HepG2 (cell line): ENCODE data around the gene ZAR1L. TPM values are rescaled to one million over a fixed set of nuclear protein-coding genes. Genes with fewer than 3 reads are reported as not detected.

Experiments used
- AGO2 ChIP-seq: fragments of 200-400 bp; formaldehyde crosslinking; optimal IDR thresholded peaks from 2 replicates; pipeline ENCODE3; 2017; ENCODE audit warnings: mild to moderate bottlenecking, low read depth, low read length, moderate library complexity
- ATF1 ChIP-seq: IDR thresholded peaks from 2 replicates; pipeline ENCODE4 v1.6.1; 2016; ENCODE audit warnings: mild to moderate bottlenecking, control low read depth
- BORCS8-MEF2B ChIP-seq: sonication (generic); formaldehyde crosslinking; IDR thresholded peaks from 2 replicates; pipeline ENCODE4 v1.8.0; 2022; ENCODE audit warnings: mild to moderate bottlenecking, missing genetic modification reagents
- CENPBD1 ChIP-seq: sonication (generic); formaldehyde crosslinking; IDR thresholded peaks from 2 replicates; pipeline ENCODE4 v1.8.0; 2022; ENCODE audit warnings: missing genetic modification reagents, low read depth, mild to moderate bottlenecking, borderline replicate concordance
- DZIP1 ChIP-seq: sonication (generic); formaldehyde crosslinking; IDR thresholded peaks from 2 replicates; pipeline ENCODE4 v1.5.0; 2020; ENCODE audit warnings: mild to moderate bottlenecking, missing genetic modification reagents
- IKZF4 ChIP-seq: sonication (generic); formaldehyde crosslinking; IDR thresholded peaks from 2 replicates; pipeline ENCODE4 v1.5.1; 2020; ENCODE audit warnings: borderline replicate concordance, mild to moderate bottlenecking, low read depth, missing genetic modification reagents; ENCODE audit errors: not compliant biosample characterization
- JUNB ChIP-seq: sonication (generic); formaldehyde crosslinking; IDR thresholded peaks from 2 replicates; pipeline ENCODE4 v1.8.0; 2022; ENCODE audit warnings: missing genetic modification reagents, mild to moderate bottlenecking, borderline replicate concordance
- MLXIP ChIP-seq: sonication (generic); formaldehyde crosslinking; IDR thresholded peaks from 2 replicates; pipeline ENCODE4 v1.9.0; 2021; ENCODE audit warnings: missing genetic modification reagents, borderline replicate concordance
- MXI1 ChIP-seq: IDR thresholded peaks from 3 replicates; pipeline ENCODE4 v1.6.1; 2012; ENCODE audit warnings: low read depth, low read length, inconsistent platforms, borderline replicate concordance
- NR1H2 ChIP-seq: sonication (generic); formaldehyde crosslinking; IDR thresholded peaks from 2 replicates; pipeline ENCODE4 v1.8.1; 2022; ENCODE audit warnings: low read depth, missing genetic modification reagents, borderline replicate concordance
- REL ChIP-seq: sonication (generic); formaldehyde crosslinking; conservative IDR thresholded peaks from 2 replicates; pipeline ENCODE4 v1.8.0; 2022; ENCODE audit warnings: mild to moderate bottlenecking, missing genetic modification reagents, moderate library complexity
- RFX1 ChIP-seq: fragments of 450-650 bp; IDR thresholded peaks from 2 replicates; pipeline ENCODE4 v1.6.1; 2017
- RNF2 ChIP-seq: fragments of 450-650 bp; conservative IDR thresholded peaks from 2 replicates; pipeline ENCODE4 v1.6.1; 2016; ENCODE audit warnings: low read depth
- SNAPC5 ChIP-seq: sonication (generic); formaldehyde crosslinking; IDR thresholded peaks from 2 replicates; pipeline ENCODE4 v1.8.1; 2023; ENCODE audit warnings: mild to moderate bottlenecking, missing genetic modification reagents, borderline replicate concordance
- SRSF1 ChIP-seq: fragments of 200-400 bp; formaldehyde crosslinking; optimal IDR thresholded peaks from 2 replicates; pipeline ENCODE3; 2017; ENCODE audit warnings: mild to moderate bottlenecking, low read depth, low read length, moderate library complexity
- TFDP1 ChIP-seq: IDR thresholded peaks from 2 replicates; pipeline ENCODE4 v1.6.1; 2016; ENCODE audit warnings: missing compliant biosample characterization, missing genetic modification reagents, borderline replicate concordance
- ZFP36 ChIP-seq: fragments of 150-350 bp; IDR thresholded peaks from 2 replicates; pipeline ENCODE4 v1.6.1; 2018; ENCODE audit warnings: borderline replicate concordance, low read length, low read depth; ENCODE audit not compliant: partially characterized antibody
- ZNF180 ChIP-seq: sonication (generic); formaldehyde crosslinking; IDR thresholded peaks from 2 replicates; pipeline ENCODE4 v1.4.0; 2020; ENCODE audit warnings: low read depth, missing genetic modification reagents, borderline replicate concordance
- ZNF354B ChIP-seq: sonication (generic); formaldehyde crosslinking; IDR thresholded peaks from 2 replicates; pipeline ENCODE4 v1.8.0; 2022; ENCODE audit warnings: mild to moderate bottlenecking, missing genetic modification reagents
- ZNF557 ChIP-seq: sonication (generic); formaldehyde crosslinking; IDR thresholded peaks from 2 replicates; pipeline ENCODE4 v1.4.0; 2020; ENCODE audit warnings: missing genetic modification reagents
- ZNF740 ChIP-seq: sonication (generic); formaldehyde crosslinking; IDR thresholded peaks from 2 replicates; pipeline ENCODE4 v1.4.0; 2020; ENCODE audit warnings: missing genetic modification reagents
- polyA plus RNA-seq, 8 experiments: library from polyadenylated mRNA; depleted of rRNA in 3 of 8; stranded (reverse) in 7 of 8; unstranded in 1 of 8; fragments of >200 nt; fragmentation: Illumina TruSeq in 4 of 8; extraction: Trizol in 4 of 8; gene quantifications; 2 replicates each; pipeline versions ENCODE4 v1.2.1 to v1.2.3, GENCODE V29; 2011 to 2016; ENCODE audit warnings: low read depth in 4 of 8, missing spikeins in 1 of 8, mixed read lengths in 1 of 8; ENCODE audit not compliant: insufficient read depth in 1 of 8
- total RNA-seq, 5 experiments: library from RNA; depleted of rRNA; stranded (reverse); fragments of >200 nt; fragmentation: Illumina TruSeq; extraction: Trizol; gene quantifications; 2 replicates each; pipeline ENCODE4 v1.2.3, GENCODE V29; 2016; ENCODE audit warnings: low read depth in 1 of 5

The ZAR1L gene
- total and polyA plus RNA-seq, 2 of the 13 experiments (the other 11 are each of a cell fraction or from before 2014, with no cell fraction given): 0.09 TPM; not detected in 1

- TF ChIP-seq MXI1: peak; percentile 93
- no peak for TF ChIP-seq ZNF354B (CRISPR knock-in tag)
- TF ChIP-seq ZFP36: no peak
- no peak for TF ChIP-seq RNF2
- TF ChIP-seq ZNF740 (CRISPR knock-in tag): no peak
- no peak for TF ChIP-seq MLXIP (CRISPR knock-in tag)
- no peak for TF ChIP-seq CENPBD1 (CRISPR knock-in tag)
- no peak for TF ChIP-seq JUNB (CRISPR knock-in tag)
- TF ChIP-seq RFX1: no peak
- TF ChIP-seq IKZF4: no peak
- TF ChIP-seq TFDP1: peak; percentile 98
- TF ChIP-seq REL: no peak
- peak; percentile 93 for TF ChIP-seq SNAPC5 (CRISPR knock-in tag)
- peak; percentile 83 for TF ChIP-seq SRSF1
- no peak; the same call in 1 of the 2 replicates for TF ChIP-seq ZNF557
- peak; percentile 94 for TF ChIP-seq ATF1 (CRISPR knock-in tag)
- peak; percentile 80 for TF ChIP-seq BORCS8-MEF2B (CRISPR knock-in tag)
- TF ChIP-seq NR1H2 (CRISPR knock-in tag): no peak
- TF ChIP-seq DZIP1: 0 out of 2 replicates have a peak, but pooled peaks have one; percentile 61
- no peak for TF ChIP-seq ZNF180 (CRISPR knock-in tag)
- TF ChIP-seq AGO2: peak; percentile 44
Observed at GRCh38 chr13:32315238-32316027, at the start of gene ZAR1L, which contains the start of gene BRCA2 (continued).
